Activated CD8-positive, alpha-beta memory T cell treated with anti-CD3 and anti-CD28 coated beads for 36 hours (primary cell): Measurements from ENCODE around the gene ANP32D. TPM values are rescaled to one million over a fixed set of nuclear protein-coding genes. Genes with fewer than 3 reads are reported as not detected.
"Not testable (repeated sequence)": the region's sequence is repeated elsewhere in the genome, so short reads cannot be mapped to it uniquely, and the experiment has no call there.

Experiments used
- CTCF ChIA-PET: fragments of 350-600 bp; sonication (Branson Sonifier 250); formaldehyde crosslinking; loops from one replicate; lab custom pipeline; 2021; ENCODE audit warnings: antibody characterized with exemption; lab: Charles Lee
- POLR2A ChIA-PET: fragments of 350-600 bp; sonication (Branson Sonifier 250); formaldehyde crosslinking; loops from one replicate; lab custom pipeline; 2021; ENCODE audit warnings: antibody characterized with exemption; lab: Charles Lee
- total RNA-seq, 2 experiments: library from RNA; stranded (reverse); gene quantifications; one replicate each; pipeline ENCODE4 v1.2.3, GENCODE V29; 2021

ANP32D gene
- total RNA-seq, 2 experiments from 2014 or later: not detected

- ChIA-PET POLR2A (no interaction called here), CTCF (no interaction called here)
Measured at GRCh38 chr12:48489012-48489411, 16.7 kb downstream of the ANP32D start.

GRCh38 chr12:48489456-48489855 is 17.1 kb downstream of the ANP32D start:
- POLR2A ChIA-PET, CTCF ChIA-PET: not testable (repeated sequence)

- POLR2A ChIA-PET, CTCF ChIA-PET: not testable (repeated sequence)
Measured at GRCh38 chr12:48500281-48500680, 27.9 kb downstream of the ANP32D start.

GRCh38 chr12:48506836-48507235 is 34.5 kb downstream of the ANP32D start:
- CTCF ChIA-PET: not testable (repeated sequence)

GRCh38 chr12:48508987-48509386 is 36.6 kb downstream of the ANP32D start:
- CTCF ChIA-PET: no interaction called here
- POLR2A ChIA-PET: no interaction called here

More at GRCh38 chr12:48506836-48507235, 34.5 kb downstream of the ANP32D start:
- POLR2A ChIA-PET: not testable (repeated sequence)

GRCh38 chr12:48510111-48510510 is 37.8 kb downstream of the ANP32D start:
- POLR2A ChIA-PET: no interaction called here
- CTCF ChIA-PET: no interaction called here

GRCh38 chr12:48512855-48513254 is 40.5 kb downstream of the ANP32D start:
- CTCF ChIA-PET: interaction anchor here (1.8 kb wide), 1 partner anchor 29 kb away, joined by 4 read pairs; no protein-coding TSS in a partner anchor
- POLR2A ChIA-PET: no interaction called here

GRCh38 chr12:48514728-48515127 is 42.4 kb downstream of the ANP32D start:
- POLR2A ChIA-PET: no interaction called here
- CTCF ChIA-PET: no interaction called here

GRCh38 chr12:48520381-48520780 is 48.0 kb downstream of the ANP32D start:
- CTCF ChIA-PET, POLR2A ChIA-PET: not testable (repeated sequence)

Other genes with a start within 250 kb of the ANP32D start
- 10 to 100 TPM in 1 of 2 experiments, 1 to 10 TPM in 1; 7.3 to 10.1 TPM for gene ZNF641, start 121.6 kb upstream of the ANP32D start, total RNA-seq
- not detected for gene C12orf54, start 9.9 kb downstream of the ANP32D start, total RNA-seq
- not detected for gene OR8S1, start 53.1 kb downstream of the ANP32D start, total RNA-seq
- gene LALBA, start 97.5 kb downstream of the ANP32D start, total RNA-seq: not detected
- 10 to 100 TPM; 57.2 to 59.6 TPM for gene KANSL2, start 209.7 kb downstream of the ANP32D start, total RNA-seq
- gene CCNT1, start 244.1 kb downstream of the ANP32D start, total RNA-seq: 10 to 100 TPM; 67.3 to 68.1 TPM